Stomach (tissue), 19 donors: Measurements from ENCODE around the gene ARL2. TPM values are rescaled to one million over a fixed set of nuclear protein-coding genes. Genes with fewer than 3 reads are reported as not detected.

Experiments
- DNase-seq, 2 donors: peaks; one replicate each; pipeline versions ENCODE4 v3.0.0 to v3.0.0-alpha.2; 2013 to 2019
- H3K27ac ChIP-seq, 5 donors: fragments of 200-600 bp in 4 of 5; sonication (generic) in 4 of 5; one replicate each; pipeline ENCODE4 v1.5.1; 2013 to 2019; ENCODE audit warnings: mild to moderate bottlenecking in 1 of 5, moderate library complexity in 1 of 5
- H3K27me3 ChIP-seq, 3 donors: fragments of 200-600 bp; sonication (generic); one replicate each; pipeline ENCODE4 v1.5.1; 2017 to 2019; ENCODE audit warnings: mixed run types in 1 of 3
- H3K36me3 ChIP-seq, 4 donors: fragments of 200-600 bp; sonication (generic); 1 replicate in 3 of 4; 2 replicates in 1 of 4; pipeline ENCODE4 v1.5.1; 2016 to 2019
- H3K4me1 ChIP-seq, 4 donors: fragments of 200-600 bp; sonication (generic); one replicate each; pipeline ENCODE4 v1.5.1; 2016 to 2019
- H3K4me3 ChIP-seq, 4 donors: fragments of 200-600 bp; sonication (generic) in 3 of 4; one replicate each; pipeline ENCODE4 v1.5.1; 2016 to 2019; ENCODE audit warnings: mild to moderate bottlenecking in 1 of 4
- H3K9me3 ChIP-seq, 4 donors: fragments of 200-600 bp; sonication (generic); one replicate each; pipeline ENCODE4 v1.5.1; 2016 to 2019
- CTCF ChIP-seq, 7 experiments: fragments of 450-650 bp in 4 of 7; fragments of 200-600 bp in 3 of 7; sonication (generic) in 3 of 7; IDR thresholded peaks; one replicate each; pipeline ENCODE4 v1.5.1; 2016 to 2019; ENCODE audit warnings: antibody characterized with exemption in 7 of 7, control low read depth in 2 of 7, mild to moderate bottlenecking in 1 of 7
- EP300 ChIP-seq: sonication (generic); formaldehyde crosslinking; IDR thresholded peaks from one replicate; pipeline ENCODE4 v1.6.1; 2017; ENCODE audit warnings: antibody characterized with exemption
- POLR2A ChIP-seq, 4 donors: fragments of 450-650 bp; IDR thresholded peaks; one replicate each; pipeline ENCODE4 v1.6.1; 2016; ENCODE audit warnings: antibody characterized with exemption in 4 of 4, control low read depth in 2 of 4, mild to moderate bottlenecking in 1 of 4, moderate library complexity in 1 of 4
- POLR2AphosphoS5 ChIP-seq, 3 donors: sonication (generic); formaldehyde crosslinking; IDR thresholded peaks; one replicate each; pipeline ENCODE4 v1.6.1; 2016; ENCODE audit warnings: antibody characterized with exemption in 3 of 3
- WGBS, 5 donors: extraction: QIAGEN DNeasy Blood & Tissue Kit in 3 of 5; methylation state at CpG; one replicate each; pipeline versions ENCODE4 v1.1.5 to v1.1.7; 2013 to 2018; 5-methylcytosine and 5-hydroxymethylcytosine counted together
- intact Hi-C: fragments of 100-400 bp; cut with DNase I; formaldehyde crosslinking; loops from one replicate; pipeline ENCODE4 v1.15.1; 2023; ENCODE audit warnings: low total_unique reads
- long read RNA-seq, 10 donors: transcript quantifications; one replicate each; lab custom pipeline, GENCODE V29; 2026
- polyA plus RNA-seq, 3 donors: library from polyadenylated mRNA; stranded (reverse); fragments of 200-250 nt; gene quantifications; one replicate each; pipeline ENCODE4 v1.2.3, GENCODE V29; 2013
- total RNA-seq, 5 donors: library from RNA; depleted of rRNA; stranded (reverse); fragments of >200 nt; gene quantifications; one replicate each; pipeline versions ENCODE4 v1.1.0 to v1.2.3, GENCODE V29; 2014 to 2016
- donor health status: healthy with polysubstance abuse.
- donor health status: Bipolar disorder and iron deficiency.
- donor health status: healthy.

ARL2 gene
- total RNA-seq, result 100 to 1,000 TPM in 2 of 5 donors, 10 to 100 TPM in 2, 1 to 10 TPM in 1; 4.9 to 237 (median 57.2) TPM
- polyA plus RNA-seq, result 100 to 1,000 TPM in 1 of 3 donors, 10 to 100 TPM in 2; 88.3 to 119 (median 98.0) TPM
- long read RNA-seq, donor 1, transcript ARL2-201 (5 exons, 979 nt), result major isoform, 13 of 22 reads
- long read RNA-seq, donor 1, partial matches to known transcripts, result 0 of 22 reads
- long read RNA-seq, donor 1, other reads (novel, unspliced or antisense), result 0 of 22 reads
- long read RNA-seq, donor 2, transcript ARL2-201 (5 exons, 979 nt), result major isoform, 33 of 40 reads
- long read RNA-seq, donor 2, partial matches to known transcripts, result 0 of 40 reads
- long read RNA-seq, donor 2, other reads (novel, unspliced or antisense), result 0 of 40 reads
- long read RNA-seq, donor 3, transcript ARL2-203 (1 exons, 601 nt), result minor isoform, 5 of 17 reads
- long read RNA-seq, donor 3, transcript ARL2-201 (5 exons, 979 nt), result major isoform, 9 of 17 reads
- long read RNA-seq, donor 3, partial matches to known transcripts, result 0 of 17 reads
- long read RNA-seq, donor 3, other reads (novel, unspliced or antisense), result 0 of 17 reads
- long read RNA-seq, donor 4, partial matches to known transcripts, result 0 of 2 reads
- long read RNA-seq, donor 4, other reads (novel, unspliced or antisense), result 0 of 2 reads
- long read RNA-seq, donor 5, transcript ARL2-201 (5 exons, 979 nt), result major isoform, 37 of 39 reads
- long read RNA-seq, donor 5, partial matches to known transcripts, result 0 of 39 reads
- long read RNA-seq, donor 5, other reads (novel, unspliced or antisense), result 0 of 39 reads
- long read RNA-seq, donor 6, transcript ARL2-201 (5 exons, 979 nt), result major isoform, 73 of 83 reads
- long read RNA-seq, donor 6, partial matches to known transcripts, result 6 of 83 reads
- long read RNA-seq, donor 6, other reads (novel, unspliced or antisense), result 0 of 83 reads
- long read RNA-seq, donor 7, transcript ARL2-203 (1 exons, 601 nt), result minor isoform, 5 of 34 reads
- long read RNA-seq, donor 7, transcript ARL2-201 (5 exons, 979 nt), result major isoform, 25 of 34 reads
- long read RNA-seq, donor 7, partial matches to known transcripts, result 0 of 34 reads
- long read RNA-seq, donor 7, other reads (novel, unspliced or antisense), result 0 of 34 reads
- long read RNA-seq, donor 8, transcript ARL2-203 (1 exons, 601 nt), result minor isoform, 5 of 41 reads
- long read RNA-seq, donor 8, transcript ARL2-201 (5 exons, 979 nt), result major isoform, 29 of 41 reads
- long read RNA-seq, donor 8, partial matches to known transcripts, result 0 of 41 reads
- long read RNA-seq, donor 8, other reads (novel, unspliced or antisense), result 0 of 41 reads
- long read RNA-seq, donor 9, transcript ARL2-201 (5 exons, 979 nt), result major isoform, 19 of 27 reads
- long read RNA-seq, donor 9, partial matches to known transcripts, result 0 of 27 reads
- long read RNA-seq, donor 9, other reads (novel, unspliced or antisense), result 0 of 27 reads
- long read RNA-seq, donor 10, transcript ARL2-201 (5 exons, 979 nt), result major isoform, 11 of 14 reads
- long read RNA-seq, donor 10, partial matches to known transcripts, result 0 of 14 reads
- long read RNA-seq, donor 10, other reads (novel, unspliced or antisense), result 0 of 14 reads

GRCh38 chr11:65013888-65014725, at the start of gene ARL2:
ARL2 (plus strand) TSS chr11:65014160; CDS start chr11:65014208, 48 bp downstream.
- Histone ChIP-seq H3K36me3 (peaks cover 4 to 16% (median 11%) of the 10 kb centered on the region in 4 donors), H3K9me3 (no peaks in the 10 kb centered on the region), H3K4me3 (peak within 1 kb of the TSS; percentile 64 to 84 (median 79)), H3K27ac (peak within 1 kb of the TSS; percentile 97 to 100 (median 99)), H3K4me1 (peaks cover 12 to 32% (median 29%) of the 10 kb centered on the region in 4 donors), H3K27me3 (no peaks in the 10 kb centered on the region)
- intact Hi-C loops, result no loop called here
- no peak for TF ChIP-seq EP300
- peak in 5 of 7 experiments; percentile 73 to 93 (median 86) for TF ChIP-seq CTCF (IDR thresholded peaks at IDR 0.05)
- TF ChIP-seq POLR2AphosphoS5 (IDR thresholded peaks at IDR 0.05), result peak in 2 of 3 donors; percentile 3 to 28
- TF ChIP-seq POLR2A (IDR thresholded peaks at IDR 0.05), result no peak
- 0 to 1% (median 1%) methylated on average over 27 to 96 of the region's 96 CpGs for WGBS, 5 donors
- DNase-seq, result peak; percentile 89 to 98

- Histone ChIP-seq H3K9me3 (no peaks in the 10 kb centered on the region), H3K36me3 (no peaks in the 10 kb centered on the region), H3K4me1 (peaks cover 9 to 11% (median 11%) of the 10 kb centered on the region in 4 donors), H3K4me3 (no peak overlapping the region), H3K27ac (no peak overlapping the region), H3K27me3 (peaks cover 0 to 11% (median 0%) of the 10 kb centered on the region in 3 donors)
- no peak for DNase-seq
- TF ChIP-seq POLR2A (IDR thresholded peaks at IDR 0.05) (no peak), EP300 (no peak), POLR2AphosphoS5 (IDR thresholded peaks at IDR 0.05) (no peak), CTCF (IDR thresholded peaks at IDR 0.05) (no peak)
- intact Hi-C loops, result no loop called here
- WGBS, 5 donors, result 86 to 90% (median 90%) methylated on average over 3 of the region's 3 CpGs
Measured at GRCh38 chr11:64967375-64967774, 46.6 kb upstream of the ARL2 start.

GRCh38 chr11:64969209-64969608, 44.8 kb upstream of the ARL2 start:
- H3K9me3 ChIP-seq, result no peaks in the 10 kb centered on the region
- WGBS, 5 donors, result 39 to 53% (median 44%) methylated on average over 5 of the region's 5 CpGs
- no peak overlapping the region for H3K27ac ChIP-seq
- no peaks in the 10 kb centered on the region for H3K36me3 ChIP-seq
- H3K27me3 ChIP-seq, result peaks cover 0 to 11% (median 0%) of the 10 kb centered on the region in 3 donors
- no peak for DNase-seq
- no peak overlapping the region for H3K4me3 ChIP-seq
- TF ChIP-seq POLR2A (IDR thresholded peaks at IDR 0.05) (no peak), EP300 (no peak), POLR2AphosphoS5 (IDR thresholded peaks at IDR 0.05) (no peak), CTCF (IDR thresholded peaks at IDR 0.05) (no peak)
- H3K4me1 ChIP-seq, result peaks cover 9 to 16% (median 12%) of the 10 kb centered on the region in 4 donors
- intact Hi-C loops, result no loop called here
